ENCODE data around the gene EPHB1.
"Not testable (repeated sequence)": the region's sequence is repeated elsewhere in the genome, so short reads cannot be mapped to it uniquely, and the experiment has no call there.

EPHB1 gene

DNA sequence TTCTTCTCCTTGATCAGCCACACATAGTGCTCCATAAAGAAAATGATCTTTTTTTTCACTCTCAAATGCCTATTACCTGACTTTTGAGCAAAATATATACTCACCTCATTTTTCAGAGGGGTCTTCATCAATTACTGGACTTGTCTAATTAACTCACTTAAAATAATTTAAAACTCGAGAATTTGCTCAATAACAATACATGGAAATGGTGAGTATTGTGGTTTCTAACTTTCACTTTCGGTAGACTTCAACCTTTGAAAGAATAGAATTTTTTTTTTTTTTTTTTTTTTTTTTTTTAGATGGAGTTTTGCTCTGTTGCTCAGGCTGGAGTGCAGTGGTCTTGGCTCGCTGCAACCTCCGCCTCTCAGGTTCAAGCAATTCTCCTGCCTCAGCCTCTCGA lies 17.7 kb upstream of the EPHB1 start:
- DNase-seq = no peak

DNA sequence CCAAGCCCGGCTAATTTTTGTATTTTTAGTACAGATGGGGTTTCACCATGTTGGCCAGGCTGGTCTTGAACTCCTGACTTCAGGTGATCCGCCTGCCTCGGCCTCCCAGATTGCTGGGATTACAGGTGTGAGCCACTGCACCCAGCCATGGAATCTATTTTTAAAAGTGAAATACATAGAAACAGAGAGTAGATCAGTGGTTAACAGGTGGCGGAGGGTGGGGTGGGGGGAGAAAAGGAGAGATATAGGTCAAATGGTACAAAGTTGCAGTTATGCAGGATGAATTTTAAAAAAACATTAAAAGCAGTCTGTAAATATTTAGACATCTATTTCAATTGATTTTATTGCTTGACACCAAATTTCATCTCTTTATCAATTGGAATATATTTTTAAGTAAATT lies 6.8 kb upstream of the EPHB1 start:
- not testable (repeated sequence) for DNase-seq

- DNase-seq = peak in 3 of 4 experiments; percentile 8 to 69 (median 59)
Measured at GRCh38 chr3:134790065-134790464, 5.0 kb upstream of the EPHB1 start.

DNA sequence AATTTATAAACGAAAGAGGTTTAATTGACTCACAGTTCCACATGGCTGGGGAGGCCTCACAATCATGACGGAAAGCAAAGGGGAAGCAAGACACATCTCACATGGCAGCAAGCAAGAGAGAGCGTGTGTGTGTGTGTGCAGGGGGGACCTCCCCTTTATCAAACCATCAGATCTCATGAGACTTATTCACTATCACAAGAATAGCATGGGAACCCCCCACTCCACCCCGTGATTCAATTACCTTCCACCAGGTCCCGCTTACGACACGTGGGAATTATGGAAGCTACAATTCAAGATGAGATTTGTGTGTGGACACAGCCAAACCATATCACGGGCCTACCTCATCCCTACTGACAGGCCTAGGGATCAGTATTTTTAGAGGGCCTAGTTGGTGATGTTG lies 3.1 kb upstream of the EPHB1 start:
- no peak for DNase-seq

DNA sequence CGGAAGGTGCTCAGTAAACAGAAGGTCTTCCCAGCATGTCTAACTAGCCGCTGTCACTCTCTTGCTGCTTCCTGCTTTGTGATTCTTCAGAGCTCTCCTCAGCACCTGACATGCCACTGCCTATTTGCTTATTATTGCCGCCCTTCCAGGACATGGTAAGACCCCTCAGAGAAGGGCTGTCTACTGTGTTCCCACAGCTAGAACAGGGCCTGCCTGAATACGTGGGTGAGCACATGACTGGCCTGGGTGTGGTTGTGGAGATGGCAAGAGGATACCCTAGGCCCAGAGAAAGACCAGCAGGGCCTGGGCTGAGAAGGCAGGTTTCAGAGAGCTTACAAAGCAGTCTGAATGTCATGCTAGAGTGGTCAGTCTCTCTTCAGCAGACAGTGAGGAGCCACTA lies 2.4 kb upstream of the EPHB1 start:
- DNase-seq = no peak

- no peak for DNase-seq
Measured at GRCh38 chr3:134793562-134793961, 1.5 kb upstream of the EPHB1 start.

DNA sequence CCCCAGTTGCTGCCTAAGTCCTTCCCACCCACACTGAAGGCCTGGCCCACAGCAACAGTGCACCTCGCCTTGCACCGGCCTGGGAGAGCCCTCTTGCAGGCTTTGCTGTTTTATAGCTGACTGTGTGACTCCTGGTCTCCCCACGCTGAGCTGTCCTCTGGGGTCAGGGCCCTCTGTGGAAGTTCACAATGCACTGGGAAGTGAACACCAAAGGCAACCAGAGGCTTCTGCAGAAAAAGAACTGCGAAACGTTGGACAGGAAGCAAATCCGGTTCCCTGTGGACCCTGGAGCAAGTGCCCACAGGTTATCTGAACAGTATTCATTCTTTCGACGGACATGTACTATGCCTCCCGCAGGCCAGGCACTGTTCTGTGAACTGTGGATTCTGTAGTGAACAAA lies 737 bp upstream of the EPHB1 start:
- DNase-seq = no peak

- peak in 1 of 4 experiments; percentile 16 for DNase-seq
Measured at GRCh38 chr3:134795746-134796280, 753 bp downstream of the EPHB1 start.

DNA sequence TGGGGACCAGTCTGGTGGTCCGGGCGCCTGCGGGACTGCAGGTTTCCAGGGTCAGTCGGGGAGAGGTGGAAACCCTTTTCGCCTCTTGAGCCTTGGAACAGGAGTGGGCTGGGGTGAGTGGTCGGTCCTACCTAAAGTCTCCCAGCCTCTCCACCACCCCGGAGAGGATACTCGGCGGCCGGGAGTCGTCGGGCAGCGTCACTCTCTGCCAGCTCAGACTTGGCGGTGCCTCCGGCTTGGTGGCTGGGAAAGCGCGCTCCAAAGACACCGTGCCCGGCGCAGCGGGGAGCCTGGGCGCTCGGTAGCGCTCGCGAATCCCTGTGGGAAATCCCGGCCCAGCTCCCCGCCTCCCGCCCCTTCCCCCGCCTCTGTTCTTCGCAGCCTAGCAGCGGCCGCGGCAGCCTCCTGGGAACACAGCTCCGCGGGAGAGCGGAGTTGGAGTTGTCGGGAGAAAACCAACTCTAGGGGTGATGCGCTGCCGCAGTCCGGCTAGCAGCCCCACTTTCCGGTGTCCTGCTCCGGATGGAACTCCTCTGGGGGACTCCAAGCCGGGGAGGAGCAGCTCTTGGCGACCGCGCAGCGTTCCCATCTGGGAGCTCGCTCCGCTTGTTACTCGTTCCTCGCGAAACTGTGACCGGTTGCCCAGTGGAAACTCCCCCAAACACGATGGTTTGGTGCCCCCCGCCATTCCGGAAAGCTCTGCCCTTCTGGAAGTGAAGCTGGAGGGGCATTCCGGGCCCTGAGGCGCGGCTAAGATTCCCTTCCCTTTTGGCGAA lies 1.4 kb downstream of the EPHB1 start:
- no peak for DNase-seq

GRCh38 chr3:134797057-134797740 lies 2.1 kb downstream of the EPHB1 start:
- DNase-seq = no peak

DNA sequence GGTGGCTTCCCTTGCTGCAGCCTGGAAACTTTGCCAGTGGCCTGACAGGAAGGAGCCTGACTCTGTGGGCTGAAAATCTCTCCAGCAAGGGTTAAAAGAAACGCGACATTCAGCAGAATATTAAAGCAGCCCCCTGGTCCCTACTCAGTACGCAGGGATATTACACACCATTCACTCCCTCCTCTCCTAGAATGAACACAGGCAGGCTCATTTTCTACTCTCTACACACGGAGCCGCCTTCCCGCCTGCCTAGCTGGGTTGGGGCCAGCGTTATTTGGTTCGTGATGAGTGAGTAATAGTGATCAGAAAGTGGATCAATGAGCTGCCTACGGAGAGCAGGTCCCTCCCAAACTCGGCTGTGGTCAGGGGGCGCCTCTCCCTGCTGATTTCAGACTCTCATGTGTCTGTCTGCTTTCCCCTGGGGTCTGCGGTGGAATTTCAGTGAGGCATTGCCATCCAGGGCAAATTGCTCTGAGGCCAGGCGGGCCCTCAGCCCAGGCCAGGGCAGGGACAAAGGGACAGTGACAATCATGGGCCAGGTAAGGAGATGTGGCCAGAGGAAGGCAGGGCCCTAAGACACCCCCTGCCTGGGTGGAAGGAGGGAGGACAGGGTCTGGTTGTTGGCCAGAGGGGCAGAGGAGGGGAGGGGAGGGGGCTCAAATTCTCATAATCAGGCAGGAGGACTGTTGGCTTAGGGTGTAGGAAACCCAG lies 2.8 kb downstream of the EPHB1 start:
- no peak for DNase-seq

DNA sequence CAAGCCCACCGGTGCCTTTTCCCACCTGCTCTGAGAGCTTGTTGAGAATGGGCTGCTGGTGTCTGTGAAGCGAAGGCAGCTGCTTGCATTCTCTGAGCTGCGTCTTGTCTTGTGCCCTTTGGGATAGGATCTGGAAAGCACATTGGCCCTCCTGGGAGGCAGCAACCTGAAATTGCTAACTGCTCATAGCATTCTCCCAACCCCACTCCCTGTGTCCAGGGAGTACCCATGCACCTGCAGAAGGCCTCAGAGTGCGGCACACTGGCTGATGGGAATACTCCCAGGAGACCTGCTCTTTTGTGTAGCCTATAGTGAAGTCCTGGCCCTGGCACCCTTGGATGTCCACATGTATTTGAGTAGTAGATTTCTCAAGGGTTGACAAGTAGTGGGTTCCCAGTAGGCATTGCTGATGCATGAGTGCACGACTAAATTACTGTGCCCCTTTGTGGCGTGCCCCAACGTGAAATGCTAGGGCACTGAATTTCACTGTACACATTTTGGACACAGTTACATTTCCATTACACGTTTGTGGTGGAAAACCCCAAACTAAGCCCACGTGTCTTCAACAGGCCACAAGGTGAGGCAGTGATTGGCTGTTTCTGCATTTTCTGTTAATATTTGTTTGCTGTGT lies 3.7 kb downstream of the EPHB1 start:
- DNase-seq = no peak

- no peak for DNase-seq
Measured at GRCh38 chr3:134799393-134799792, 4.3 kb downstream of the EPHB1 start.

DNA sequence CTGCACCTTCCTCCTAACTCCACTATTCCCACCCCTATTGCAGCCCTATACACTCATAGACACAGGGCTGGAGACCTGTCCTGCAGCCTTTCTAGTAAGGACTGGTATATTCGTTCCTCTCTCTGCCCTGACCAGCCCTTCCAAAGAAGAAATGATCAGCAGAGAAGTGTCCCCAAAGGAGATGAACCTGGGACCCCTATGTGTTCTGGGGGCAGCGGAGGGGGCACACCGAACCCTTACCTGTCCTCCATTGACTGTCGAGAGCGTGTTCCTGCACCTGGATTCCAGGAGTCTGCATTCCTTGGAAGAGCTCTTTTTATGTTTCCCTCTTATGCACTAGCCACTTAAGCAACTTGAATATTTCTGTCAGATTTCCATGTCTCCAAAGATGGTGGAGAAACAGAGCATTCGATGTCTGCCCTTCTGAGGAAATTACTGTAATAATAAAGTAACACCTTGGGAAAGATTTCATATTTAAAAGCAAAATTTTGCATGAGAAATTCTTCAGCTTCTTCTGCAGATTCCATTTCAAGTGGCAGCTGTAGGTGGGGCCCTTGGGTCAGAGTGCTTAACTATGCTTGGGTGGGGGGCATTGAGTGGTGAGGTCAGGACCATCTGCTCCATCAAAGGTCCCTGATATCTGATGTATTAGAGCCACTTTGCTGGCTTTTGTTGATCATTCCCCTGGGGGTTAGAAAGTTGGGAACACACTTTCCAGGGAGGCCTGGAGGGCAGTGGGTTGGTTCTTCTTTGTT lies 6.3 kb downstream of the EPHB1 start:
- no peak for DNase-seq

GRCh38 chr3:134802428-134803050 lies 7.5 kb downstream of the EPHB1 start:
- DNase-seq = no peak

DNA sequence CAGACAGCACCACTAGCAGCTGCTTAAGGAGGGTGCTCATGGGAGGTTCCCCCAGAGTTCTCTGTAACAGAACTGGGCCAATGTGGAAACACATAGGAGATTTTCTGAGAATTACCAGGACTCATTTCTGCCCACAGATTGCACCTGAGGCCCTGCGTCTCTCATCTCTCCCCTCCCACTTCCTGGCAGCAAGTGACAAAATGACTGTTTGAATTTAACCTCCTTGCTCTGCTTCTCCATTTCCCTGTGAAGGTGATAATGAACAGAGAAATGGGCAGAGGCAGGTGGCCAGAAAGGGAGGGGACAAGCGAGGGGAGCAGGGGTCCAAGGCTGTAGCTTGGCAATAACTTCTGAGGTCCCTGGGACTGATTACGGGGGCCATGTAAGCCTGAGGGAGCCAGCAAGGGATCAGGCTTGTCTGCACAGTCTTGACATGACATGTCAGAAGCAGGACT lies 8.0 kb downstream of the EPHB1 start:
- no peak for DNase-seq

DNA sequence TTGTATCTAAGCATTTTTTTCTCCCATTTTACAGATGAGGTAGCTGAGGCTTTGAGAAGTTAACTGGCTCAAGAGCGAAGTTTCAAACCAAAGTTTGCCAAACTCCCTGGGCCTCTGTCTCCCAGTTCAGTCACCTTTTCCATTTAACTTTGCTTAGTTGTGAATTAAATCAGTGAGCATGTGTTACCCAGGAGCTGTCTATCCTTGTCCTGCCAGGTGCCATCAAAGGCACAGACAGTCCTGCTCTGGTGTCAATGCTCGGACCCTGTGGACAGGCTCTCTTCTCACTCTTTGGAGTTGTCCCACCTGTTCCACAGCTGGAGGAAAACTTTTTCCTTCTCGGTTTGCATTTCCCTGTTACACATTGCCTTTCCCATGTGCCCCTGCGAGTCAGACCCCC lies 8.6 kb downstream of the EPHB1 start:
- no peak for DNase-seq

DNA sequence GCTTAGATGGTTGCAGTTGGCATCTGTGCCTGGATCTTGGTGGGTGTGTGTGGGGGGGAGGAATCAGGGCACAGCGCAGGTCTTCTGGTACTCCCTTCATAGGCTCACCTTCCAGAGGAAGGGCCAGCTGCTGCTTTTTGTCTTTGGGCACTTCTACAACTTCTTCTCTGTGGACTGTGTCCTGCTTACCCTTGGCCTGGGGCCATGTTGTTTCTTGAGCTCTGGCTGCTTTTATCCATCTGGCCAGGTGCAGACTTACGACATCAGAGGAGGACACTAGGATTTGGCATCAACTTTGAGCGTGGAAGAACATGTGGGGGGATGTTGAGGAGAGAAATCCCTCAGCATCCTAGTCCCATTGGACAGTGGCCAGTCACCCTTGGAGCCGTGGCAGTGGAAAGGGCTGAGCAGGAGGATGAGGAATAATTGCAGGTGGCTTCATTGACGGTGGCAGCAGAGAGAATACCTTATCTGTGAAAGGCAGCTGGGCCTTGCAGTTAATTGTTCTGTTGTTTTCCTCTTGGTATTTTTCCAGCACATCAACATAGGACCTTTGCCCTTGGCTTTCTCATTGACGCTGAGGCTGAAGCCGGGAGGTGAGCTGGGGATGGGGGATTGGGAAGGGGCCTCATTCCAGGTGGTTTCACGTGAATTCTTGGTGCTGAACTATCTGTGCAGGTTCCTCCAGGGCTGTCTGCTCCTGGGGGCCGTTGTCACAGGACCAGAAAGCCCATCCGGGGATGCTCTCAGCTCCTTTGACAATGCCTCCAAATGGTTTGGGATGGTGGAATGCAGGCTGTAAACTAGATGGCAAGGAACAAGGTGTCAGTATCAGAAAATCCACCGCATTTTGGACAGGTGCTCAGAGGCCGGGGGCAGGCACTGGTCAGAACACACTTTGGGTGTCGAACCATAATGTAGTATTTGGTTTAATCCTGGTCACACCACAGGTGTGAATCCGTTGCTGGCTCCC lies 9.7 kb downstream of the EPHB1 start:
- DNase-seq = no peak

- DNase-seq = no peak
Measured at GRCh38 chr3:134807189-134807588, 12.1 kb downstream of the EPHB1 start.

DNA sequence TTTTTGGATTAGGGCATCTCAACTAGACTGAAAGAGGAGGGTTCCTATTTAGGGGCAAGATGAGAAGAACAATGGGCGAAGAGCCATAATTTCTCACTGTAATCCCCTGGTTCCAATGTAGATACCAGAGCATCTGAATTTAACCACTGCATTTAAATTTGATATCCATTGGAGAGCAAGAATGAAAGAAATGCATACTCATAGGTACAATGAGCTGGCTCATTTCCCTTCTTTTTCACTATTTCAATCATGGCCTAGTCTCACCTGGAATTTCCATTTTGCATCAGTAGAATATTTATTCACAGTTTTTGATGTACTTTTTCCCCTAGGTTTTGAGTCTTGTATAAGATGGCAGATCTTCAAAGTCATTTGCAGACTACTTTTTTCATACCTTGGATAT lies 13.8 kb downstream of the EPHB1 start:
- no peak for DNase-seq

All from suppressor macrophage (primary cell).